GM23338 (cell line): ENCODE results near the gene TMEM37. TPM values are rescaled to one million over a fixed set of nuclear protein-coding genes. Genes with fewer than 3 reads are reported as not detected.

Experiments
- ATAC-seq: fragments of 200-7000 bp; cut with Tn5 transposase; 3 replicates; pipeline ENCODE4 v1.9.1; 2020
- DNase-seq: peaks from one replicate; pipeline ENCODE4 v3.0.0-alpha.2; 2015; ENCODE audit warnings: low spot score
- H2AFZ ChIP-seq: fragments of 200-600 bp; sonication (generic); 2 replicates; pipeline ENCODE4 v1.8.0; 2016; ENCODE audit warnings: antibody characterized with exemption, mild to moderate bottlenecking, moderate library complexity
- H3F3A ChIP-seq: fragments of 200-600 bp; sonication (generic); replicated peaks from 2 replicates; pipeline ENCODE4 v1.8.0; 2017; ENCODE audit warnings: antibody characterized with exemption, mixed run types, low read depth
- H3K27ac ChIP-seq: fragments of 200-600 bp; sonication (generic); 2 replicates; pipeline ENCODE4 v1.6.1; 2016; ENCODE audit warnings: low read depth
- H3K27me3 ChIP-seq: fragments of 200-600 bp; sonication (generic); 2 replicates; pipeline ENCODE4 v1.8.0; 2016; ENCODE audit warnings: mild to moderate bottlenecking, mixed run types, moderate library complexity; ENCODE audit not compliant: insufficient read depth
- H3K36me3 ChIP-seq: fragments of 200-600 bp; sonication (generic); 2 replicates; pipeline ENCODE4 v1.8.0; 2016; ENCODE audit warnings: mild to moderate bottlenecking; ENCODE audit not compliant: insufficient read depth
- H3K4me1 ChIP-seq: fragments of 200-600 bp; sonication (generic); 2 replicates; pipeline ENCODE4 v1.8.0; 2016; ENCODE audit warnings: mild to moderate bottlenecking, moderate library complexity; ENCODE audit not compliant: insufficient read depth
- H3K4me2 ChIP-seq: fragments of 200-600 bp; sonication (generic); 2 replicates; pipeline ENCODE4 v1.7.1; 2017; ENCODE audit warnings: mixed run types
- H3K4me3 ChIP-seq: fragments of 200-600 bp; sonication (generic); 2 replicates; pipeline ENCODE4 v1.6.1; 2016; ENCODE audit warnings: mixed run types
- H3K79me2 ChIP-seq: fragments of 200-600 bp; sonication (generic); replicated peaks from 2 replicates; pipeline ENCODE4 v1.8.0; 2017; ENCODE audit warnings: mild to moderate bottlenecking; ENCODE audit not compliant: insufficient read depth
- H3K9me2 ChIP-seq: fragments of 200-600 bp; sonication (generic); 2 replicates; pipeline ENCODE4 v1.8.0; 2017; ENCODE audit not compliant: insufficient read depth
- H4K20me1 ChIP-seq: fragments of 200-600 bp; sonication (generic); replicated peaks from 2 replicates; pipeline ENCODE4 v1.8.0; 2017; ENCODE audit warnings: mild to moderate bottlenecking; ENCODE audit not compliant: insufficient read depth
- H3K27ac Mint-ChIP-seq: 2 replicates; pipeline ENCODE4 v1.8.0; 2020; ENCODE audit warnings: inconsistent platforms, mild to moderate bottlenecking, moderate library complexity, mixed read lengths
- H3K27me3 Mint-ChIP-seq: 3 replicates; pipeline ENCODE4 v1.8.0; 2022; ENCODE audit warnings: low read depth, mild to moderate bottlenecking, moderate library complexity, mixed read lengths, inconsistent platforms; ENCODE audit not compliant: insufficient read depth, poor library complexity
- H3K36me3 Mint-ChIP-seq: 3 replicates; pipeline ENCODE4 v1.8.0; 2021; ENCODE audit warnings: low read depth, mild to moderate bottlenecking, inconsistent platforms, moderate library complexity, mixed read lengths
- H3K4me1 Mint-ChIP-seq: 3 replicates; pipeline ENCODE4 v1.8.0; 2020; ENCODE audit warnings: mild to moderate bottlenecking, inconsistent platforms, mixed read lengths
- H3K4me3 Mint-ChIP-seq: 3 replicates; pipeline ENCODE4 v1.8.0; 2021; ENCODE audit warnings: moderate library complexity, mild to moderate bottlenecking, inconsistent platforms, mixed read lengths
- H3K9me3 Mint-ChIP-seq: 3 replicates; pipeline ENCODE4 v1.8.0; 2020; ENCODE audit warnings: moderate library complexity, mild to moderate bottlenecking, inconsistent platforms, mixed read lengths
- JUNB ChIP-seq: IDR thresholded peaks from one replicate; pipeline ENCODE4 v1.6.1; 2016; ENCODE audit warnings: antibody characterized with exemption; ENCODE audit not compliant: unreplicated experiment
- POLR2AphosphoS5 ChIP-seq: IDR thresholded peaks from 2 replicates; pipeline ENCODE4 v1.6.1; 2016; ENCODE audit warnings: antibody characterized with exemption, low read depth
- STAT1 ChIP-seq: IDR thresholded peaks from one replicate; pipeline ENCODE4 v1.6.1; 2016; ENCODE audit warnings: antibody characterized with exemption; ENCODE audit not compliant: unreplicated experiment
- ZNF114 ChIP-seq: fragments of 250-450 bp; sonication (Bioruptor Pico); IDR thresholded peaks from 2 replicates; pipeline ENCODE4 v1.5.0; 2020; ENCODE audit warnings: mild to moderate bottlenecking, moderate library complexity
- polyA plus RNA-seq: library from polyadenylated mRNA; unstranded; fragments of >200 nt; fragmentation: Nextera tagmentation; extraction: Ambion mirVana; gene quantifications from 2 replicates; pipeline ENCODE4 v1.2.1, GENCODE V29; 2016
- total RNA-seq: library from RNA; depleted of rRNA; stranded (reverse); fragments of >200 nt; shearing (Covaris generic); gene quantifications from 2 replicates; pipeline ENCODE4 v1.2.3, GENCODE V29; 2014
- TF ChIP-seq, protein P1 (sequence below): IDR thresholded peaks from one replicate; pipeline ENCODE4 v1.6.1; 2018; ENCODE audit warnings: antibody characterized with exemption; ENCODE audit not compliant: unreplicated experiment
- TF ChIP-seq, protein P2 (sequence below): IDR thresholded peaks from 2 replicates; pipeline ENCODE4 v1.6.1; 2016; ENCODE audit warnings: antibody characterized with exemption
- TF ChIP-seq, protein P3 (sequence below), 2 experiments: fragments of 200-600 bp in 1 of 2; sonication (generic) in 1 of 2; conservative IDR thresholded peaks; 2 replicates each; pipeline versions ENCODE4 v1.5.1 to v1.6.1; 2016 to 2017; ENCODE audit warnings: antibody characterized with exemption in 2 of 2, low read depth in 2 of 2, mild to moderate bottlenecking in 2 of 2, moderate library complexity in 1 of 2

The TMEM37 gene
- total and polyA plus RNA-seq, 2 experiments from 2014 or later: 8.6 to 8.8 TPM

DNA sequence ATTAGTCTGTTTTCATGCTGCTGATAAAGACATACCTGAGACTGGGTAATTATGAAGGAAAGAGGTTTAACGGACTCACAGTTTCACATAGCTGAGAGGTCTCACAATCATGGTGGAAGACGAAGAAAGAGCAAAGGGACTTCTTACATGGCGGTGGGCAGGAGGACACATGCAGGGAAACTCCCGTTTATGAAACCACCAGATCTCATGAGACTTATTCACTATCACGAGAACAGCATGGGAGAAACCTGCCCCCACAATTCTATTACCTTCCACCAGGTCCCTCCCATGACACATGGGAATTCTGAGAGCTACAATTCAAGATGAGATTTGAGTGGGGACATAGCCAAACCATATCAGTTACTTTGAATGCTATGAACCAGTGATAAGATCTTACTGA lies 48.5 kb downstream of the TMEM37 start:
- Mint-ChIP-seq H3K4me1 (peaks cover 17% of the 10 kb centered on the region), H3K36me3 (no peaks in the 10 kb centered on the region), H3K9me3 (no peaks in the 10 kb centered on the region), H3K27me3 (peaks cover 4% of the 10 kb centered on the region), H3K4me3 (no peak overlapping the region), H3K27ac (no peak overlapping the region)
- no peak for DNase-seq
- no peak for TF ChIP-seq STAT1
- Histone ChIP-seq H3K79me2 (no peaks in the 10 kb centered on the region), H3F3A (no peaks in the 10 kb centered on the region), H3K9me2 (no peaks in the 10 kb centered on the region), H4K20me1 (no peaks in the 10 kb centered on the region), H3K27ac (no peak overlapping the region), H3K4me2 (no peak overlapping the region), H3K4me1 (peaks cover 6% of the 10 kb centered on the region), H3K27me3 (no peaks in the 10 kb centered on the region), H2AFZ (no peak overlapping the region), H3K4me3 (no peak overlapping the region), H3K36me3 (no peaks in the 10 kb centered on the region)
- ATAC-seq: no peak

DNA sequence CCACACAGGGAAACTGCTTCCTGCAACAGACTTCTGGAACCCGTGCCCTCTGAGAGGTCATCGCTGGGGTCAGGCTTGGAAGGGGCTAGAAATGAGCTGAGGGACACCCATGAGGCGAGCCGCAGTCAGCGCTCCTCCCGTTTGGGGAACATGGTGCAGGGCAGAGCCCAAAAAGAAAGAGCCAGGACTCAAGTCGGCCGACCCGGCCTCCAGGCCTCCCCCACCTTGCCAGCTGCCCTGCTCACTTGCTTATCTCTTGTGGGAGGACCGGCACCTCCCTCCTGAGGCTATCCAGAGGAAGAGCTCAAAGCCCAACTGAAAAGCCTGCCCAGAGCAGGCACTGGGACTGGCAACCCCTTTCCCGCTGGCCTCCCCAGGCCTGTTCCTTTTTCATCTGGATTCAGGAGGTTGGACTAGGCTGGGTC lies 49.1 kb downstream of the TMEM37 start:
- TF ChIP-seq, protein P1, sequence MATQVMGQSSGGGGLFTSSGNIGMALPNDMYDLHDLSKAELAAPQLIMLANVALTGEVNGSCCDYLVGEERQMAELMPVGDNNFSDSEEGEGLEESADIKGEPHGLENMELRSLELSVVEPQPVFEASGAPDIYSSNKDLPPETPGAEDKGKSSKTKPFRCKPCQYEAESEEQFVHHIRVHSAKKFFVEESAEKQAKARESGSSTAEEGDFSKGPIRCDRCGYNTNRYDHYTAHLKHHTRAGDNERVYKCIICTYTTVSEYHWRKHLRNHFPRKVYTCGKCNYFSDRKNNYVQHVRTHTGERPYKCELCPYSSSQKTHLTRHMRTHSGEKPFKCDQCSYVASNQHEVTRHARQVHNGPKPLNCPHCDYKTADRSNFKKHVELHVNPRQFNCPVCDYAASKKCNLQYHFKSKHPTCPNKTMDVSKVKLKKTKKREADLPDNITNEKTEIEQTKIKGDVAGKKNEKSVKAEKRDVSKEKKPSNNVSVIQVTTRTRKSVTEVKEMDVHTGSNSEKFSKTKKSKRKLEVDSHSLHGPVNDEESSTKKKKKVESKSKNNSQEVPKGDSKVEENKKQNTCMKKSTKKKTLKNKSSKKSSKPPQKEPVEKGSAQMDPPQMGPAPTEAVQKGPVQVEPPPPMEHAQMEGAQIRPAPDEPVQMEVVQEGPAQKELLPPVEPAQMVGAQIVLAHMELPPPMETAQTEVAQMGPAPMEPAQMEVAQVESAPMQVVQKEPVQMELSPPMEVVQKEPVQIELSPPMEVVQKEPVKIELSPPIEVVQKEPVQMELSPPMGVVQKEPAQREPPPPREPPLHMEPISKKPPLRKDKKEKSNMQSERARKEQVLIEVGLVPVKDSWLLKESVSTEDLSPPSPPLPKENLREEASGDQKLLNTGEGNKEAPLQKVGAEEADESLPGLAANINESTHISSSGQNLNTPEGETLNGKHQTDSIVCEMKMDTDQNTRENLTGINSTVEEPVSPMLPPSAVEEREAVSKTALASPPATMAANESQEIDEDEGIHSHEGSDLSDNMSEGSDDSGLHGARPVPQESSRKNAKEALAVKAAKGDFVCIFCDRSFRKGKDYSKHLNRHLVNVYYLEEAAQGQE: no peak
- TF ChIP-seq POLR2AphosphoS5: no peak
- no peak for TF ChIP-seq JUNB
- TF ChIP-seq, protein P2, sequence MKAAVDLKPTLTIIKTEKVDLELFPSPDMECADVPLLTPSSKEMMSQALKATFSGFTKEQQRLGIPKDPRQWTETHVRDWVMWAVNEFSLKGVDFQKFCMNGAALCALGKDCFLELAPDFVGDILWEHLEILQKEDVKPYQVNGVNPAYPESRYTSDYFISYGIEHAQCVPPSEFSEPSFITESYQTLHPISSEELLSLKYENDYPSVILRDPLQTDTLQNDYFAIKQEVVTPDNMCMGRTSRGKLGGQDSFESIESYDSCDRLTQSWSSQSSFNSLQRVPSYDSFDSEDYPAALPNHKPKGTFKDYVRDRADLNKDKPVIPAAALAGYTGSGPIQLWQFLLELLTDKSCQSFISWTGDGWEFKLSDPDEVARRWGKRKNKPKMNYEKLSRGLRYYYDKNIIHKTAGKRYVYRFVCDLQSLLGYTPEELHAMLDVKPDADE: no peak
- TF ChIP-seq, protein P3, sequence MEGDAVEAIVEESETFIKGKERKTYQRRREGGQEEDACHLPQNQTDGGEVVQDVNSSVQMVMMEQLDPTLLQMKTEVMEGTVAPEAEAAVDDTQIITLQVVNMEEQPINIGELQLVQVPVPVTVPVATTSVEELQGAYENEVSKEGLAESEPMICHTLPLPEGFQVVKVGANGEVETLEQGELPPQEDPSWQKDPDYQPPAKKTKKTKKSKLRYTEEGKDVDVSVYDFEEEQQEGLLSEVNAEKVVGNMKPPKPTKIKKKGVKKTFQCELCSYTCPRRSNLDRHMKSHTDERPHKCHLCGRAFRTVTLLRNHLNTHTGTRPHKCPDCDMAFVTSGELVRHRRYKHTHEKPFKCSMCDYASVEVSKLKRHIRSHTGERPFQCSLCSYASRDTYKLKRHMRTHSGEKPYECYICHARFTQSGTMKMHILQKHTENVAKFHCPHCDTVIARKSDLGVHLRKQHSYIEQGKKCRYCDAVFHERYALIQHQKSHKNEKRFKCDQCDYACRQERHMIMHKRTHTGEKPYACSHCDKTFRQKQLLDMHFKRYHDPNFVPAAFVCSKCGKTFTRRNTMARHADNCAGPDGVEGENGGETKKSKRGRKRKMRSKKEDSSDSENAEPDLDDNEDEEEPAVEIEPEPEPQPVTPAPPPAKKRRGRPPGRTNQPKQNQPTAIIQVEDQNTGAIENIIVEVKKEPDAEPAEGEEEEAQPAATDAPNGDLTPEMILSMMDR (conservative IDR thresholded peaks at IDR 0.05; ENCODE audit: low read depth in 2 of 2): no peak
- no peak for TF ChIP-seq ZNF114 (CRISPR knock-in tag)
- H3K27me3 ChIP-seq: no peaks in the 10 kb centered on the region
- H3K79me2 ChIP-seq: no peaks in the 10 kb centered on the region
- no peak overlapping the region for H3K27ac ChIP-seq
- Mint-ChIP-seq H3K4me1 (peaks cover 15% of the 10 kb centered on the region), H3K27ac (no peak overlapping the region), H3K36me3 (no peaks in the 10 kb centered on the region), H3K9me3 (no peaks in the 10 kb centered on the region), H3K4me3 (no peak overlapping the region), H3K27me3 (peaks cover 4% of the 10 kb centered on the region)
- no peak for ATAC-seq
- H3K36me3 ChIP-seq: no peaks in the 10 kb centered on the region
- DNase-seq: no peak
- no peaks in the 10 kb centered on the region for H4K20me1 ChIP-seq
- no peak overlapping the region for H3K4me2 ChIP-seq
- no peaks in the 10 kb centered on the region for H3F3A ChIP-seq
- no peak overlapping the region for H3K4me3 ChIP-seq
- H3K4me1 ChIP-seq: peaks cover 3% of the 10 kb centered on the region; the same call in 1 of the 2 replicates
- H2AFZ ChIP-seq: no peak overlapping the region
- H3K9me2 ChIP-seq: no peaks in the 10 kb centered on the region
